Activated CD8-positive, alpha-beta T cell treated with anti-CD3 and anti-CD28 coated beads for 36 hours (primary cell): ENCODE measurements around the gene LIPG. TPM values are rescaled to one million over a fixed set of nuclear protein-coding genes. Genes with fewer than 3 reads are reported as not detected.

Experiments used
- ATAC-seq: fragments of 200-7000 bp; cut with Tn5 transposase; one replicate; pipeline ENCODE4 v1.10.0; 2021; ENCODE audit warnings: mild to moderate bottlenecking, moderate library complexity
- CTCF ChIA-PET: fragments of 350-600 bp; sonication (Branson Sonifier 250); formaldehyde crosslinking; loops from one replicate; lab custom pipeline; 2021; ENCODE audit warnings: antibody characterized with exemption; lab: Charles Lee
- POLR2A ChIA-PET: fragments of 350-600 bp; sonication (Branson Sonifier 250); formaldehyde crosslinking; loops from one replicate; lab custom pipeline; 2021; ENCODE audit warnings: antibody characterized with exemption; lab: Charles Lee
- DNase-seq: peaks from one replicate; pipeline ENCODE4 v3.0.0-alpha.2; 2020
- H3K27ac Mint-ChIP-seq: one replicate; pipeline ENCODE4 v1.8.0; 2021; ENCODE audit warnings: mild to moderate bottlenecking, mixed read lengths
- H3K27me3 Mint-ChIP-seq: one replicate; pipeline ENCODE4 v1.8.0; 2021; ENCODE audit warnings: mixed read lengths
- H3K36me3 Mint-ChIP-seq: one replicate; pipeline ENCODE4 v1.8.0; 2021; ENCODE audit warnings: low read depth, mixed read lengths
- H3K4me1 Mint-ChIP-seq: one replicate; pipeline ENCODE4 v1.8.0; 2021; ENCODE audit warnings: low read depth, mixed read lengths
- H3K4me3 Mint-ChIP-seq: one replicate; pipeline ENCODE4 v1.8.0; 2021; ENCODE audit warnings: mild to moderate bottlenecking, moderate library complexity, mixed read lengths
- H3K9me3 Mint-ChIP-seq: one replicate; pipeline ENCODE4 v1.8.0; 2021; ENCODE audit warnings: mixed read lengths
- intact Hi-C: fragments of 100-400 bp; cut with micrococcal nuclease; formaldehyde crosslinking; loops from one replicate; pipeline ENCODE4 v1.10.0; 2022
- total RNA-seq, 2 experiments: library from RNA; stranded (reverse); gene quantifications; one replicate each; pipeline ENCODE4 v1.2.3, GENCODE V29; 2021
- TF ChIP-seq, protein P1 (sequence below): fragments of 200-600 bp; IDR thresholded peaks from one replicate; pipeline ENCODE4 v1.8.0; 2022; ENCODE audit warnings: antibody characterized with exemption, mild to moderate bottlenecking

LIPG gene
- total RNA-seq, 2 experiments from 2014 or later: 0.18 to 0.27 TPM

DNA sequence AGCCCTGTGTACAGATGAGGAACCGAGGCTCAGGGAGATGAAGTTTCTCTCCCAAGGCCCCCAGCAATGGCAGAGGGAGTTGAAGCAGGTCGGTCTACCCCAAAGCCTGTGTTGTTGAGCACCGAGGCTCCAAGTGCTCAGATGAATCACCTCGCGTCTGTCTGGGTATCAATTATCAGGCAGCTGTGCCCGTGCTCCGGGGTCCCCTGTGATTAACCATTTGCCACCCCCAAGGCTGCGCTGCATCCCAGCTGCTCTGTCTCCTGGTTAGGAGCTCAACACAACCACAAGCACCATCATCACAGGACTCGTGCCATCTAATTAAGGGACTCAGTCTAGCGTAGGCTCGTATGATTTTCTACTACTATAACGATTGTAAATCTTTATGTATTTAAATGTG lies 27.1 kb downstream of the LIPG start:
- CTCF ChIA-PET: no interaction called here
- ATAC-seq: no peak

DNA sequence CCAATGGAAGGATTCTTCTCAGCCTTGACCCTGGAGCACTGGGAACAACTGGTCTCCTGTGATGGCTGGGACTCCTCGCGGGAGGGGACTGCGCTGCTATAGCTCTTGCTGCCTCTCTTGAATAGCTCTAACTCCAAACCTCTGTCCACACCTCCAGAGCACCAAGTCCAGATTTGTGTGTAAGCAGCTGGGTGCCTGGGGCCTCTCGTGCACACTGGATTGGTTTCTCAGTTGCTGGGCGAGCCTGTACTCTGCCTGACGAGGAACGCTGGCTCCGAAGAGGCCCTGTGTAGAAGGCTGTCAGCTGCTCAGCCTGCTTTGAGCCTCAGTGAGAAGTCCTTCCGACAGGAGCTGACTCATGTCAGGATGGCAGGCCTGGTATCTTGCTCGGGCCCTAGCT lies 28.8 kb downstream of the LIPG start:
- intact Hi-C loops: no loop called here
- no peak overlapping the region for H3K27ac Mint-ChIP-seq
- ATAC-seq (no peak), DNase-seq (no peak)
- TF ChIP-seq, protein P1, sequence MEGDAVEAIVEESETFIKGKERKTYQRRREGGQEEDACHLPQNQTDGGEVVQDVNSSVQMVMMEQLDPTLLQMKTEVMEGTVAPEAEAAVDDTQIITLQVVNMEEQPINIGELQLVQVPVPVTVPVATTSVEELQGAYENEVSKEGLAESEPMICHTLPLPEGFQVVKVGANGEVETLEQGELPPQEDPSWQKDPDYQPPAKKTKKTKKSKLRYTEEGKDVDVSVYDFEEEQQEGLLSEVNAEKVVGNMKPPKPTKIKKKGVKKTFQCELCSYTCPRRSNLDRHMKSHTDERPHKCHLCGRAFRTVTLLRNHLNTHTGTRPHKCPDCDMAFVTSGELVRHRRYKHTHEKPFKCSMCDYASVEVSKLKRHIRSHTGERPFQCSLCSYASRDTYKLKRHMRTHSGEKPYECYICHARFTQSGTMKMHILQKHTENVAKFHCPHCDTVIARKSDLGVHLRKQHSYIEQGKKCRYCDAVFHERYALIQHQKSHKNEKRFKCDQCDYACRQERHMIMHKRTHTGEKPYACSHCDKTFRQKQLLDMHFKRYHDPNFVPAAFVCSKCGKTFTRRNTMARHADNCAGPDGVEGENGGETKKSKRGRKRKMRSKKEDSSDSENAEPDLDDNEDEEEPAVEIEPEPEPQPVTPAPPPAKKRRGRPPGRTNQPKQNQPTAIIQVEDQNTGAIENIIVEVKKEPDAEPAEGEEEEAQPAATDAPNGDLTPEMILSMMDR: no peak
- H3K4me3 Mint-ChIP-seq: no peak overlapping the region
- no peaks in the 10 kb centered on the region for H3K4me1 Mint-ChIP-seq
- H3K36me3 Mint-ChIP-seq: no peaks in the 10 kb centered on the region
- H3K9me3 Mint-ChIP-seq: no peaks in the 10 kb centered on the region
- CTCF ChIA-PET: no interaction called here
- POLR2A ChIA-PET: no interaction called here
- peaks cover 11% of the 10 kb centered on the region for H3K27me3 Mint-ChIP-seq

More for the DNA sequence above, 27.1 kb downstream of the LIPG start:
- Mint-ChIP-seq H3K36me3 (no peaks in the 10 kb centered on the region), H3K9me3 (no peaks in the 10 kb centered on the region), H3K27me3 (peaks cover 11% of the 10 kb centered on the region), H3K4me3 (no peak overlapping the region), H3K27ac (no peak overlapping the region), H3K4me1 (no peaks in the 10 kb centered on the region)
- DNase-seq: no peak
- TF ChIP-seq, protein P1: no peak
- intact Hi-C loops: no loop called here
- POLR2A ChIA-PET: no interaction called here

DNA sequence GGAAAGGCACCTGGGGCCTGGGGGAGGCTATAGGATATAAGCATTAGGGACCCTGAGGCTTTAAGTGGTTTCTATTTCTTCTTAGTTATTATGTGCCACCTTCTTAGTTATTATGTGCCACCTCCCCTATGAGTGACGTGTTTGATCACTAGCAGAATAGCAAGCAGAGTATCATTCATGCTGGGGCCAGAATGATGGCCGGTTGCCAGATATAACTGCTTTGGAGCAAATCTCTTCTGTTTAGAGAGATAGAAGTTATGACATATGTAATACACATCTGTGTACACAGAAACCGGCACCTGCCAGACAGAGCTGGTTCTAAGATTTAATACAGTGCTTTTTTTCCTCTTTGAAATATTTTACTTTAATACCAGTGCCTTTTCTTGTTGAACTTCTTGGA lies 29.4 kb downstream of the LIPG start:
- peaks cover 14% of the 10 kb centered on the region for H3K27me3 Mint-ChIP-seq
- CTCF ChIA-PET: no interaction called here

DNA sequence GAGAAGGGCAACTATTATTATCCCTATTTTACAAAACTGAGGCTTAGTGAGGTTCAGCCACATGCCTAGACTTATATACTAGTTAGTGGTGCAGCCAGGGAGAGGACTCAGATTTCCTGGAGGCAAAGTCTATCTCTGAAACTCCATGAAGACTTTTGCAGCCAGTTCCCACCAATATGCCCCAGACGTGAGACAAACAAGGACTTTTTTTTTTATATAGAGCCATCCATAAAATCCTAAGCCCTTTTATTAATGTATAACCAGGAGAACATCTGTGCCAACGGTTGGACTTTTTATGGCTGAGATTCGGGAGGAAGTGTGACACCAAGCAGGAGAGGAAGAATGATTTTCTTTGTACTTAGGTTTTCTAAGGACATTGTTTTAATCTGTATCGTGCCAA lies 29.9 kb downstream of the LIPG start:
- H3K9me3 Mint-ChIP-seq: no peaks in the 10 kb centered on the region
- intact Hi-C loops: no loop called here
- ChIA-PET POLR2A (no interaction called here), CTCF (no interaction called here)
- H3K27ac Mint-ChIP-seq: no peak overlapping the region
- ATAC-seq (no peak), DNase-seq (no peak)
- H3K4me3 Mint-ChIP-seq: no peak overlapping the region
- TF ChIP-seq, protein P1: no peak
- peaks cover 14% of the 10 kb centered on the region for H3K27me3 Mint-ChIP-seq
- H3K4me1 Mint-ChIP-seq: no peaks in the 10 kb centered on the region
- H3K36me3 Mint-ChIP-seq: no peaks in the 10 kb centered on the region

More for the DNA sequence above, 29.4 kb downstream of the LIPG start:
- ATAC-seq: no peak
- intact Hi-C loops: no loop called here
- no peaks in the 10 kb centered on the region for H3K4me1 Mint-ChIP-seq
- H3K36me3 Mint-ChIP-seq: no peaks in the 10 kb centered on the region
- no peak overlapping the region for H3K4me3 Mint-ChIP-seq
- H3K9me3 Mint-ChIP-seq: no peaks in the 10 kb centered on the region
- no peak for DNase-seq
- no peak overlapping the region for H3K27ac Mint-ChIP-seq
- TF ChIP-seq, protein P1: no peak
- POLR2A ChIA-PET: no interaction called here

DNA sequence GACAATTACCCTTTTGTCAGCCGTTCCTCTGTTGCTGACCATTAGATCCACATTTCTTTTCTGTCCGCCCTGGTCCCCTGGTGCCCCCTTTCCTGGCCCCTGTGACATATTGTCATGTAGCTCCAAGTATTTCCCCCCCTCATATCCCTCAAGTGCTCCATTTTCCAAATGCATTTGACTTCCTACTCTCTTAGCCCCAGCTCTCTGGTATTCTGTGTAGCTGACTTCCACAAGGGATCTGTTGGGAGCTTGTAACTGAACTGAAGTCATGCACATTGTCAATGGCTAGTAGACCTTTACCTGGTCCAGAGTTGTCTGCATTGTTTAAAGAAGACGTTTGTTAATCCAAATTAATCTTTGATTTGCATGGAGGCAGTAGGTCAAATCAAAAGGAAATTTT lies 34.8 kb downstream of the LIPG start:
- H3K27me3 Mint-ChIP-seq: peaks cover 16% of the 10 kb centered on the region
- ATAC-seq (no peak), DNase-seq (no peak)
- no peak overlapping the region for H3K4me3 Mint-ChIP-seq
- no peaks in the 10 kb centered on the region for H3K36me3 Mint-ChIP-seq
- H3K27ac Mint-ChIP-seq: no peak overlapping the region
- no peaks in the 10 kb centered on the region for H3K9me3 Mint-ChIP-seq
- POLR2A ChIA-PET: no interaction called here
- CTCF ChIA-PET: interaction anchor here (1.3 kb wide), 1 partner anchor 31 kb away, joined by 3 read pairs; no protein-coding TSS in a partner anchor
- H3K4me1 Mint-ChIP-seq: peaks cover 4% of the 10 kb centered on the region
- intact Hi-C loops: no loop called here
- TF ChIP-seq, protein P1: no peak
